Kidney epithelial cell (primary cell): Measurements from ENCODE around the gene PDLIM7. TPM values are rescaled to one million over a fixed set of nuclear protein-coding genes. Genes with fewer than 3 reads are reported as not detected.

Experiments
- DNase-seq: peaks from one replicate; pipeline ENCODE4 v3.0.0-alpha.2; 2010; ENCODE audit warnings: low read depth
- H3K27me3 ChIP-seq: 2 replicates; pipeline ENCODE4 v1.6.0; 2011; ENCODE audit warnings: low read length; ENCODE audit not compliant: control insufficient read depth, insufficient read depth
- H3K36me3 ChIP-seq: 2 replicates; pipeline ENCODE4 v1.5.1; 2011; ENCODE audit warnings: low read length; ENCODE audit not compliant: control insufficient read depth, insufficient read depth
- H3K4me3 ChIP-seq: 2 replicates; pipeline ENCODE4 v1.5.1; 2011; ENCODE audit warnings: low read depth, mild to moderate bottlenecking, control low read depth, low read length
- CTCF ChIP-seq: IDR thresholded peaks from 2 replicates; pipeline ENCODE4 v1.5.1; 2011; ENCODE audit warnings: mild to moderate bottlenecking, moderate library complexity, low read length, control low read depth, inconsistent platforms; ENCODE audit not compliant: insufficient read depth, poor library complexity, severe bottlenecking
- total RNA-seq: library from RNA; depleted of rRNA; stranded (reverse); fragments of >200 nt; gene quantifications from 2 replicates; pipeline ENCODE4 v1.2.3, GENCODE V29; 2015

PDLIM7 gene
- total RNA-seq, 1 donor from 2014 or later, result 467 TPM

- Histone ChIP-seq H3K36me3 (no peaks in the 10 kb centered on the region), H3K27me3 (no peaks in the 10 kb centered on the region)
- no peak for TF ChIP-seq CTCF
Measured at GRCh38 chr5:177440211-177440989, 57.0 kb downstream of the PDLIM7 start.

DNA sequence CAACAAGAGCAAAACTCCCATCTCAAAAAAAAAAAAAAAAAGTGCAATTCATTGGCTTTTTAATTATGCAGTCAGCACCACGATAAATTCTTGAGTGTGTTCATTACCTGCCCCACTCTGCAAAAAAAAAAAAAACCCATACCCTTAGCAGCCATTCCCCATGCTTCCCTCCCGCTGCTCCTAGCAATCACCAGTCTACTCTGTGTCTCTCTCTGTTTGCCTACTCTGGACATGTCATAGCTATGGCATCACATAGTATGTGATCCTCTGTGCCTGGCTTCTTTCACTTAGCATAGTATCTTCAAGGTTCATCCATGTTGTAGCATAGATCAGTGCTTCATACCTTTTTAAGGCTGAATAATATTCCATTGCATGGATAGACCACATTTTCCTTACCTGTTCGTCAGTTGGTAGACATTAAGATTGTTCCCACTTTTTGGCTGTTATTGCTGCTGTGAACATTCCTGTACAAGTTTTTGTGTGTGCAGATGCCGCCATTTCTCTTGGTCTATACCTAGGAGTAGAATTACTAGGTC, 57.8 kb downstream of the PDLIM7 start:
- Histone ChIP-seq H3K36me3 (no peaks in the 10 kb centered on the region), H3K4me3 (no peak overlapping the region)
- DNase-seq, result no peak

More at GRCh38 chr5:177440211-177440989, 57.0 kb downstream of the PDLIM7 start:
- DNase-seq, result no peak
- H3K4me3 ChIP-seq, result no peak overlapping the region

GRCh38 chr5:177438468-177438867, 58.9 kb downstream of the PDLIM7 start:
- no peak for DNase-seq
- Histone ChIP-seq H3K27me3 (no peaks in the 10 kb centered on the region), H3K36me3 (no peaks in the 10 kb centered on the region), H3K4me3 (no peak overlapping the region)
- TF ChIP-seq CTCF, result no peak

More for the DNA sequence above, 57.8 kb downstream of the PDLIM7 start:
- TF ChIP-seq CTCF, result no peak
- no peaks in the 10 kb centered on the region for H3K27me3 ChIP-seq

- no peak for DNase-seq
- Histone ChIP-seq H3K36me3 (peaks cover 1% of the 10 kb centered on the region), H3K4me3 (no peak overlapping the region), H3K27me3 (no peaks in the 10 kb centered on the region)
- TF ChIP-seq CTCF, result no peak
Measured at GRCh38 chr5:177437623-177438022, 59.8 kb downstream of the PDLIM7 start.

DNA sequence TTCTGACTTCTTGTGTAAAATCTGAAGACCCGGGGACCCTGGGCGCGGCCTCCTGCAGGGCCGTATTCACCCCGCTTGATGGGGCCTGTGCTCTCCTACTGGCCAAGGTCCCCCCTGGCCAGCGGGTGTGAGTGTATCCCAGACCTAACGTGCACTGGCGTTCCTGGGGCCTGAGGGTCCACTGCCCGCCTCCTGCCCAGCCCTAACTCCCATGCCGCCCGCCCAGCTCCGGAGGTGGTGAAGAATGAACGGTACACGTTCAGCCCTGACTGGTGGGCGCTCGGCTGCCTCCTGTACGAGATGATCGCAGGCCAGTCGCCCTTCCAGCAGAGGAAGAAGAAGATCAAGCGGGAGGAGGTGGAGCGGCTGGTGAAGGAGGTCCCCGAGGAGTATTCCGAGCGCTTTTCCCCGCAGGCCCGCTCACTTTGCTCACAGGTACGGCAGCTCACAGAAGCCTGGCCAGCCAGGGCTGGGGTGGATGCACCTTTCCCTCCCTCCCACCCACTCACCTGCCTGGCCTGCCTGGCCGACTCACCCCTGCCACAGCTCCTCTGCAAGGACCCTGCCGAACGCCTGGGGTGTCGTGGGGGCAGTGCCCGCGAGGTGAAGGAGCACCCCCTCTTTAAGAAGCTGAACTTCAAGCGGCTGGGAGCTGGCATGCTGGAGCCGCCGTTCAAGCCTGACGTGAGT, 61.4 kb downstream of the PDLIM7 start:
- H3K27me3 ChIP-seq, result no peaks in the 10 kb centered on the region
- H3K4me3 ChIP-seq, result no peak overlapping the region
- peaks cover 5% of the 10 kb centered on the region for H3K36me3 ChIP-seq
- no peak for TF ChIP-seq CTCF
- DNase-seq, result no peak
